ENCODE data around the gene POU3F2.

DNA sequence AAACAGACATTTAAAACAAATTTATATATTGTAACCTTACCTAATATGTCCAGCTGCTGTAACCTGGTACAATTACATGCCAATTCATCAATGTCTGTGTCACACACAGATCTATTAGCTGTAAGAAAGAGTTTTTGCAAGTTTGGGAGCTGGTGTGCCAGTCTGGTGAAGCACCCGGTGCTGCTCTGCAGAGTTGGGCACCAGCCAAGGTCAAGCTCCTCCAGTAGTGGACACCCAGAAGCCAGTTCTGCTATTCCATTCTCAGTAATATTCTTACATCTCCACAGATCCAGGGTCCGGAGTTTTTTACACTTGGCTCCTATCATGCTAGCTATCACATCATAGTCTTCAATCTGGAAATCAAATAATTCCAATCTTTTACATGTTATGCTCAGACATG, 41.0 kb downstream of the POU3F2 start:
- TF ChIP-seq ZNF585B (tag by site-specific recombination; IDR thresholded peaks at IDR 0.05) (no peak), ZNF174 (tag by site-specific recombination; IDR thresholded peaks at IDR 0.05) (no peak), MZF1 (tag by site-specific recombination; IDR thresholded peaks at IDR 0.05; ENCODE audit: borderline replicate concordance) (no peak), ZNF610 (tag by site-specific recombination; IDR thresholded peaks at IDR 0.05; ENCODE audit: borderline replicate concordance) (no peak), ZNF140 (tag by site-specific recombination; IDR thresholded peaks at IDR 0.05) (no peak), ZNF266 (tag by site-specific recombination; IDR thresholded peaks at IDR 0.05; ENCODE audit: low read depth) (no peak)
- TF ChIP-seq, protein P1, sequence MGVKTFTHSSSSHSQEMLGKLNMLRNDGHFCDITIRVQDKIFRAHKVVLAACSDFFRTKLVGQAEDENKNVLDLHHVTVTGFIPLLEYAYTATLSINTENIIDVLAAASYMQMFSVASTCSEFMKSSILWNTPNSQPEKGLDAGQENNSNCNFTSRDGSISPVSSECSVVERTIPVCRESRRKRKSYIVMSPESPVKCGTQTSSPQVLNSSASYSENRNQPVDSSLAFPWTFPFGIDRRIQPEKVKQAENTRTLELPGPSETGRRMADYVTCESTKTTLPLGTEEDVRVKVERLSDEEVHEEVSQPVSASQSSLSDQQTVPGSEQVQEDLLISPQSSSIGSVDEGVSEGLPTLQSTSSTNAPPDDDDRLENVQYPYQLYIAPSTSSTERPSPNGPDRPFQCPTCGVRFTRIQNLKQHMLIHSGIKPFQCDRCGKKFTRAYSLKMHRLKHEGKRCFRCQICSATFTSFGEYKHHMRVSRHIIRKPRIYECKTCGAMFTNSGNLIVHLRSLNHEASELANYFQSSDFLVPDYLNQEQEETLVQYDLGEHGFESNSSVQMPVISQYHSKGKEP (tag by site-specific recombination; IDR thresholded peaks at IDR 0.05): no peak
- TF ChIP-seq, protein P2, sequence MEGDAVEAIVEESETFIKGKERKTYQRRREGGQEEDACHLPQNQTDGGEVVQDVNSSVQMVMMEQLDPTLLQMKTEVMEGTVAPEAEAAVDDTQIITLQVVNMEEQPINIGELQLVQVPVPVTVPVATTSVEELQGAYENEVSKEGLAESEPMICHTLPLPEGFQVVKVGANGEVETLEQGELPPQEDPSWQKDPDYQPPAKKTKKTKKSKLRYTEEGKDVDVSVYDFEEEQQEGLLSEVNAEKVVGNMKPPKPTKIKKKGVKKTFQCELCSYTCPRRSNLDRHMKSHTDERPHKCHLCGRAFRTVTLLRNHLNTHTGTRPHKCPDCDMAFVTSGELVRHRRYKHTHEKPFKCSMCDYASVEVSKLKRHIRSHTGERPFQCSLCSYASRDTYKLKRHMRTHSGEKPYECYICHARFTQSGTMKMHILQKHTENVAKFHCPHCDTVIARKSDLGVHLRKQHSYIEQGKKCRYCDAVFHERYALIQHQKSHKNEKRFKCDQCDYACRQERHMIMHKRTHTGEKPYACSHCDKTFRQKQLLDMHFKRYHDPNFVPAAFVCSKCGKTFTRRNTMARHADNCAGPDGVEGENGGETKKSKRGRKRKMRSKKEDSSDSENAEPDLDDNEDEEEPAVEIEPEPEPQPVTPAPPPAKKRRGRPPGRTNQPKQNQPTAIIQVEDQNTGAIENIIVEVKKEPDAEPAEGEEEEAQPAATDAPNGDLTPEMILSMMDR (tag by site-specific recombination; IDR thresholded peaks at IDR 0.05): no peak
